PC-9 (cell line): ENCODE results near the gene FOXC1. TPM values are rescaled to one million over a fixed set of nuclear protein-coding genes. Genes with fewer than 3 reads are reported as not detected.

Experiments
- BruUV-seq: library from RNA; stranded (reverse); fragments of 400-500 nt; replicated peaks from 2 replicates; lab custom pipeline; 2021; lab: Mats Ljungman, UMichigan
- CTCF ChIA-PET: fragments of 300-600 bp; sonication (Branson Sonifier 250); formaldehyde crosslinking; loops from one replicate; lab custom pipeline; 2022; ENCODE audit warnings: antibody characterized with exemption; lab: Charles Lee
- POLR2A ChIA-PET: fragments of 300-600 bp; sonication (Branson Sonifier 250); formaldehyde crosslinking; loops from one replicate; lab custom pipeline; 2022; ENCODE audit warnings: antibody characterized with exemption; ENCODE audit not compliant: unreplicated experiment; lab: Charles Lee
- DNase-seq, 2 experiments: peaks; one replicate each; pipeline versions ENCODE4 v3.0.0 to v3.0.0-alpha.2; 2015 to 2022; ENCODE audit warnings: mixed read lengths in 1 of 2
- H2AFZ ChIP-seq: fragments of 200-600 bp; sonication (generic); 2 replicates; pipeline ENCODE4 v1.8.1; 2017; ENCODE audit warnings: antibody characterized with exemption
- H3F3A ChIP-seq: fragments of 200-600 bp; sonication (generic); 2 replicates; pipeline ENCODE4 v1.8.1; 2017; ENCODE audit warnings: antibody characterized with exemption, mild to moderate bottlenecking, low read depth; ENCODE audit not compliant: insufficient read depth
- H3K27ac ChIP-seq: fragments of 200-600 bp; sonication (generic); 2 replicates; pipeline ENCODE4 v1.6.1; 2016; ENCODE audit warnings: mixed run types
- H3K27me3 ChIP-seq: fragments of 200-600 bp; sonication (generic); 2 replicates; pipeline ENCODE4 v1.6.1; 2016; ENCODE audit warnings: low read depth, mixed run types; ENCODE audit not compliant: insufficient read depth
- H3K36me3 ChIP-seq: fragments of 200-600 bp; sonication (generic); 2 replicates; pipeline ENCODE4 v1.6.1; 2016; ENCODE audit warnings: low read depth, mixed run types
- H3K4me1 ChIP-seq: fragments of 200-600 bp; sonication (generic); replicated peaks from 2 replicates; pipeline ENCODE4 v1.6.1; 2016; ENCODE audit warnings: mixed run types; ENCODE audit not compliant: insufficient read depth
- H3K4me2 ChIP-seq: fragments of 200-600 bp; sonication (generic); 2 replicates; pipeline ENCODE4 v1.6.1; 2017; ENCODE audit warnings: mixed run types
- H3K4me3 ChIP-seq: fragments of 200-600 bp; sonication (generic); 2 replicates; pipeline ENCODE4 v1.6.1; 2016; ENCODE audit warnings: mixed run types
- H3K79me2 ChIP-seq: fragments of 200-600 bp; sonication (generic); 2 replicates; pipeline ENCODE4 v1.6.1; 2017; ENCODE audit warnings: low read depth, mixed run types
- H3K9me2 ChIP-seq: fragments of 200-600 bp; sonication (generic); 2 replicates; pipeline ENCODE4 v1.8.1; 2017; ENCODE audit warnings: mild to moderate bottlenecking; ENCODE audit not compliant: insufficient read depth
- H3K9me3 ChIP-seq: fragments of 200-600 bp; sonication (generic); 2 replicates; pipeline ENCODE4 v1.8.1; 2016; ENCODE audit warnings: low read depth; ENCODE audit not compliant: insufficient read depth
- H4K20me1 ChIP-seq: fragments of 200-600 bp; sonication (generic); 2 replicates; pipeline ENCODE4 v1.8.1; 2017; ENCODE audit not compliant: insufficient read depth
- EZH2 ChIP-seq: fragments of 200-600 bp; sonication (generic); IDR thresholded peaks from 2 replicates; pipeline ENCODE4 v1.8.0; 2017; ENCODE audit warnings: antibody characterized with exemption, low read depth
- intact Hi-C: fragments of 100-400 bp; cut with micrococcal nuclease; formaldehyde crosslinking; loops from one replicate; pipeline ENCODE4 v1.10.0; 2022; ENCODE audit not compliant: unreplicated experiment
- total RNA-seq: library from RNA; stranded (reverse); gene quantifications from 2 replicates; pipeline ENCODE4 v1.2.3, GENCODE V29; 2021
- TF ChIP-seq, protein P1 (sequence below): fragments of 200-600 bp; sonication (generic); conservative IDR thresholded peaks from 2 replicates; pipeline ENCODE4 v1.6.1; 2017; ENCODE audit warnings: mixed run types, antibody characterized with exemption, mild to moderate bottlenecking, moderate library complexity

Gene FOXC1
- total RNA-seq, 1 experiment from 2014 or later = 18.6 TPM

DNA sequence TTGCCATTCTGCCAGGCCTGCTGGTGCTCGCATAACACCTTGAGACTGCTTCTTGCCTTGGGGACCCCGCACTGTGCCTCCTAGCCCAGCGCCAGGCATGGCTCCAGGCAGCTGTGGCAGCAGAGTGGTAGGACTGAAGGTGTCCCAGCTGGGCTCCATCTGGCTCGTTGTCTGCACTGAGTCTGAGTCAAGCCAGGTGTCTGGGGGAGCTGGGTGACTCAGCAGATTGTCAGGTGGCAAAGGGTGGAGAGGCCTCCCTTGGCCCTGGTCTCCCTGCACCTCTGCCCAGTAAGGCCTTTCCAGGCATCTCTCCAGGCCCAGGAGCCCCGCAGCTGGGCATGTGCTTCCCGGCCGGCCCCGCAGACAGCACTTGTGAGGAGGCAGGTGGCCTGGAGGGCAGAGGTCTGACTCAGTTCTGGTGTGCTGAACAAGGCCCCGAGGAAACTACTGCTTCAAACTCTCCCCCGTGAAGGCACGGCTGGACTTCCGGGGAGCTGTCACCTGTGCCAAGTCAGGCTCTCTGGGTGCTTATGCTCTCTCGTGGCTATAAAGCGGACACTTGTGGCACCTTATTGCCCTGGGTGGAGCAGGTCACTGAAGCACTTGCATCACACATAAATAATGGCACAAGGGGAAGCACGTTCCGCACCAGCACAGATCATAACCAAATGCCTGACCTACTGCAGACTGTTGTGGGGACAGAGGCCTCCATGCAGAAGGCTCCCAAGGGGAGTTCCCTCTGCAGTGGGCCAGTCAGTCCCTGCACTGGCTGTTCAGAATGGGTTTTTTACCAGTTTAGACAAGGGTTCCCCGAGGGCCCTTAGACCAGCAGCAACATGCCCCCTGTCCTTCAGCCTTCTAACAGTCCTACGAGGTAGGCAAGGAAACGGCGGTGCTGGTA is 27.5 kb downstream of the FOXC1 start:
- Histone ChIP-seq H3K4me3 (no peak overlapping the region), H2AFZ (no peak overlapping the region), H3K27me3 (no peaks in the 10 kb centered on the region), H3K4me1 (peaks cover 55% of the 10 kb centered on the region), H3K27ac (peak overlapping the region; percentile 76), H4K20me1 (no peaks in the 10 kb centered on the region), H3K79me2 (no peaks in the 10 kb centered on the region), H3K9me3 (no peaks in the 10 kb centered on the region), H3K9me2 (no peaks in the 10 kb centered on the region), H3K36me3 (no peaks in the 10 kb centered on the region), H3F3A (peaks cover 22% of the 10 kb centered on the region; the same call in 1 of the 2 replicates), H3K4me2 (peak overlapping the region; percentile 59)
- CTCF ChIA-PET = no interaction called here
- peak; percentile 89 to 90 for DNase-seq
- intact Hi-C loops = loop anchor here (2.0 kb wide), 3 partner anchors 24 to 130 kb away; no protein-coding TSS in a partner anchor
- no peak for TF ChIP-seq EZH2
- TF ChIP-seq, protein P1, sequence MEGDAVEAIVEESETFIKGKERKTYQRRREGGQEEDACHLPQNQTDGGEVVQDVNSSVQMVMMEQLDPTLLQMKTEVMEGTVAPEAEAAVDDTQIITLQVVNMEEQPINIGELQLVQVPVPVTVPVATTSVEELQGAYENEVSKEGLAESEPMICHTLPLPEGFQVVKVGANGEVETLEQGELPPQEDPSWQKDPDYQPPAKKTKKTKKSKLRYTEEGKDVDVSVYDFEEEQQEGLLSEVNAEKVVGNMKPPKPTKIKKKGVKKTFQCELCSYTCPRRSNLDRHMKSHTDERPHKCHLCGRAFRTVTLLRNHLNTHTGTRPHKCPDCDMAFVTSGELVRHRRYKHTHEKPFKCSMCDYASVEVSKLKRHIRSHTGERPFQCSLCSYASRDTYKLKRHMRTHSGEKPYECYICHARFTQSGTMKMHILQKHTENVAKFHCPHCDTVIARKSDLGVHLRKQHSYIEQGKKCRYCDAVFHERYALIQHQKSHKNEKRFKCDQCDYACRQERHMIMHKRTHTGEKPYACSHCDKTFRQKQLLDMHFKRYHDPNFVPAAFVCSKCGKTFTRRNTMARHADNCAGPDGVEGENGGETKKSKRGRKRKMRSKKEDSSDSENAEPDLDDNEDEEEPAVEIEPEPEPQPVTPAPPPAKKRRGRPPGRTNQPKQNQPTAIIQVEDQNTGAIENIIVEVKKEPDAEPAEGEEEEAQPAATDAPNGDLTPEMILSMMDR = no peak
- POLR2A ChIA-PET = interaction anchor here (0.5 to 0.6 kb wide), 2 partner anchors 35 to 164 kb away, joined by 5 to 14 read pairs; no protein-coding TSS in a partner anchor
- no TSS peak for BruUV-seq

- Histone ChIP-seq H3K27ac (no peak overlapping the region), H3K4me1 (peaks cover 56% of the 10 kb centered on the region), H3K9me3 (no peaks in the 10 kb centered on the region), H4K20me1 (no peaks in the 10 kb centered on the region), H2AFZ (no peak overlapping the region), H3K4me3 (no peak overlapping the region), H3K79me2 (no peaks in the 10 kb centered on the region), H3K27me3 (no peaks in the 10 kb centered on the region), H3K4me2 (no peak overlapping the region), H3F3A (peaks cover 19% of the 10 kb centered on the region; the same call in 1 of the 2 replicates), H3K36me3 (no peaks in the 10 kb centered on the region), H3K9me2 (no peaks in the 10 kb centered on the region)
- ChIA-PET POLR2A (no interaction called here), CTCF (no interaction called here)
- no peak for DNase-seq
- TF ChIP-seq, protein P1 = no peak
- no peak for TF ChIP-seq EZH2
- no TSS peak for BruUV-seq
- intact Hi-C loops = no loop called here
Measured at GRCh38 chr6:1639430-1639829, 29.7 kb downstream of the FOXC1 start.

DNA sequence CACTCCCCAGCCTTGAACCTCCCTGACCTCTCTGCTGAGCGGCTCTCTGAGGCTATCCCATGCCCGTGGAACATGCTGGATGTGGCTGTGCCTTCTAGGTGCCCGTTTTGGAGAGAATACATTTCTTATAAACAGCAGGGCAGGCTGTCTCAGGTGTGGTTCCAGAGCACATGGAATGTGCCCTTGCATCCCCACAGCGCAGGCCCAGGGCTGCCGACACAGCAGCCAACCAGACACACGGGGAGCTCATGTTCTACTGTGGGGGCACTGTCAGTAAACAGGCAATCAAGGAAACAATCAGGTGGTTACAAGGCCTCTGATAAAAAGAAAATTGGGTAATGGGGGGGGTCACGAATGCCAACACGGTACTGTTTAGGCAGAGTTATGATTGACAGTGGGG is 30.8 kb downstream of the FOXC1 start:
- Histone ChIP-seq H3K36me3 (no peaks in the 10 kb centered on the region), H3K4me1 (peaks cover 54% of the 10 kb centered on the region), H3K4me2 (no peak overlapping the region), H3K9me3 (no peaks in the 10 kb centered on the region), H4K20me1 (no peaks in the 10 kb centered on the region), H3K9me2 (no peaks in the 10 kb centered on the region), H3K27ac (no peak overlapping the region), H2AFZ (no peak overlapping the region), H3F3A (peaks cover 19% of the 10 kb centered on the region; the same call in 1 of the 2 replicates), H3K4me3 (no peak overlapping the region), H3K27me3 (no peaks in the 10 kb centered on the region), H3K79me2 (no peaks in the 10 kb centered on the region)
- no peak for DNase-seq
- POLR2A ChIA-PET = no interaction called here
- no TSS peak for BruUV-seq
- TF ChIP-seq, protein P1 = no peak
- no peak for TF ChIP-seq EZH2
- intact Hi-C loops = loop anchor here (2.0 kb wide), 1 partner anchor 276 kb away; no protein-coding TSS in a partner anchor
- CTCF ChIA-PET = no interaction called here
